ENCODE results near the gene UBALD2.

Gene UBALD2

GRCh38 chr17:76261421-76262215, 3.5 kb upstream of the UBALD2 start:
- TF ChIP-seq CTCF (IDR thresholded peaks at IDR 0.05), result no peak

- TF ChIP-seq CTCF (IDR thresholded peaks at IDR 0.05), result no peak
Measured at GRCh38 chr17:76262732-76263344, 2.3 kb upstream of the UBALD2 start.

- no peak for TF ChIP-seq CTCF (IDR thresholded peaks at IDR 0.05)
Measured at GRCh38 chr17:76263896-76264295, 1.3 kb upstream of the UBALD2 start.

GRCh38 chr17:76264425-76264754, 758 bp upstream of the UBALD2 start:
- TF ChIP-seq CTCF (IDR thresholded peaks at IDR 0.05), result no peak

GRCh38 chr17:76265624-76266243, 586 bp downstream of the UBALD2 start:
- no peak for TF ChIP-seq CTCF (IDR thresholded peaks at IDR 0.05)

GRCh38 chr17:76266244-76266938, 1.2 kb downstream of the UBALD2 start:
- no peak for TF ChIP-seq CTCF (IDR thresholded peaks at IDR 0.05)

GRCh38 chr17:76267051-76267576, 2.0 kb downstream of the UBALD2 start:
- no peak for TF ChIP-seq CTCF (IDR thresholded peaks at IDR 0.05)

Data from LNCAP (cell line).